Neural cell (in vitro differentiated cells): ENCODE measurements around the gene SEMA4B.

Experiments
- CTCF ChIP-seq: fragments of 450-650 bp; IDR thresholded peaks from 2 replicates; pipeline ENCODE4 v1.5.1; 2014; ENCODE audit warnings: antibody characterized with exemption, mild to moderate bottlenecking, moderate library complexity; ENCODE audit not compliant: poor library complexity, severe bottlenecking
- EP300 ChIP-seq: fragments of 450-650 bp; conservative IDR thresholded peaks from 2 replicates; pipeline ENCODE4 v1.6.1; 2014; ENCODE audit warnings: antibody characterized with exemption, mild to moderate bottlenecking, moderate library complexity; ENCODE audit not compliant: poor library complexity, severe bottlenecking
- EZH2 ChIP-seq: fragments of 200-600, 300-800 bp; shearing (Covaris generic), sonication (generic); IDR thresholded peaks from 2 replicates; pipeline ENCODE4 v1.6.1; 2014; ENCODE audit warnings: antibody characterized with exemption, low read length, borderline replicate concordance, mild to moderate bottlenecking; ENCODE audit not compliant: insufficient read depth, poor library complexity, severe bottlenecking
- MXI1 ChIP-seq: fragments of 450-650 bp; conservative IDR thresholded peaks from 2 replicates; pipeline ENCODE4 v1.6.1; 2014; ENCODE audit warnings: antibody characterized with exemption, mild to moderate bottlenecking; ENCODE audit not compliant: poor library complexity, severe bottlenecking
- POLR2AphosphoS5 ChIP-seq: IDR thresholded peaks from 2 replicates; pipeline ENCODE4 v1.6.1; 2012
- RAD21 ChIP-seq: fragments of 450-650 bp; conservative IDR thresholded peaks from 2 replicates; pipeline ENCODE4 v1.6.1; 2014; ENCODE audit warnings: antibody characterized with exemption, mild to moderate bottlenecking, moderate library complexity
- REST ChIP-seq: IDR thresholded peaks from 2 replicates; pipeline ENCODE4 v1.6.1; 2012; ENCODE audit warnings: borderline replicate concordance
- SMC3 ChIP-seq: fragments of 450-650 bp; conservative IDR thresholded peaks from 2 replicates; pipeline ENCODE4 v1.6.1; 2014; ENCODE audit warnings: antibody characterized with exemption, mild to moderate bottlenecking, moderate library complexity; ENCODE audit not compliant: poor library complexity
- TAF1 ChIP-seq: IDR thresholded peaks from 2 replicates; pipeline ENCODE4 v1.6.1; 2012; ENCODE audit warnings: low read depth

GRCh38 chr15:90261811-90262210 lies 60.7 kb downstream of the SEMA4B start:
- TF ChIP-seq EZH2 = no peak
- TF ChIP-seq CTCF = no peak
- no peak for TF ChIP-seq POLR2AphosphoS5
- no peak for TF ChIP-seq TAF1
- no peak for TF ChIP-seq EP300
- TF ChIP-seq REST = no peak
- TF ChIP-seq RAD21 = no peak
- no peak for TF ChIP-seq MXI1
- no peak for TF ChIP-seq SMC3
